Keratinocyte (primary cell): ENCODE data around the gene PIP4K2C. TPM values are rescaled to one million over a fixed set of nuclear protein-coding genes. Genes with fewer than 3 reads are reported as not detected.

Experiments used
- DNase-seq: peaks from one replicate; pipeline ENCODE4 v3.0.0-alpha.2; 2011; ENCODE audit warnings: low read depth, missing footprints, low spot score
- FAIRE-seq: peaks from 2 replicates; lab custom pipeline; 2011; peaks lifted over from hg19 to GRCh38; lab: Jason Lieb, UNC
- H2AFZ ChIP-seq: 2 replicates; pipeline ENCODE4 v1.6.0; 2012; ENCODE audit warnings: low read length, control low read depth, inconsistent platforms; ENCODE audit not compliant: control insufficient read depth
- H3K27ac ChIP-seq: 2 replicates; pipeline ENCODE4 v1.5.1; 2011; ENCODE audit warnings: low read length; ENCODE audit not compliant: control insufficient read depth, insufficient read depth
- H3K27me3 ChIP-seq: 3 replicates; pipeline ENCODE4 v1.6.0; 2011; ENCODE audit warnings: low read length; ENCODE audit not compliant: control insufficient read depth, insufficient read depth; ENCODE audit errors: extremely low read depth
- H3K36me3 ChIP-seq, 2 experiments: 2 replicates in 1 of 2; 3 replicates in 1 of 2; pipeline ENCODE4 v1.5.1; 2011; ENCODE audit warnings: low read length in 2 of 2, mild to moderate bottlenecking in 1 of 2; ENCODE audit not compliant: control insufficient read depth in 2 of 2, insufficient read depth in 2 of 2; ENCODE audit errors: extremely low read depth in 1 of 2
- H3K4me1 ChIP-seq: 3 replicates; pipeline ENCODE4 v1.5.1; 2011; ENCODE audit warnings: low read length; ENCODE audit not compliant: control insufficient read depth, insufficient read depth; ENCODE audit errors: extremely low read depth
- H3K4me2 ChIP-seq: 3 replicates; pipeline ENCODE4 v1.6.0; 2011; ENCODE audit warnings: low read depth, low read length; ENCODE audit not compliant: control insufficient read depth, insufficient read depth; ENCODE audit errors: extremely low read depth
- H3K4me3 ChIP-seq, 3 experiments: fragments of 200-600 bp in 1 of 3; sonication (generic) in 1 of 3; 2 replicates in 2 of 3; 3 replicates in 1 of 3; pipeline ENCODE4 v1.5.1; 2011 to 2016; ENCODE audit warnings: low read length in 3 of 3, mild to moderate bottlenecking in 3 of 3, control low read depth in 2 of 3, inconsistent platforms in 1 of 3, low read depth in 1 of 3, mixed read lengths in 1 of 3, mixed run types in 1 of 3, moderate library complexity in 1 of 3; ENCODE audit not compliant: control insufficient read depth in 2 of 3, insufficient read depth in 2 of 3; ENCODE audit errors: extremely low read depth in 1 of 3
- H3K79me2 ChIP-seq: 2 replicates; pipeline ENCODE4 v1.6.0; 2012; ENCODE audit warnings: low read length; ENCODE audit not compliant: control insufficient read depth, insufficient read depth
- H3K9ac ChIP-seq: 3 replicates; pipeline ENCODE4 v1.6.0; 2011; ENCODE audit warnings: low read length; ENCODE audit not compliant: control insufficient read depth, insufficient read depth; ENCODE audit errors: extremely low read depth
- H3K9me1 ChIP-seq: 3 replicates; pipeline ENCODE4 v1.6.0; 2011; ENCODE audit warnings: low read length; ENCODE audit not compliant: control insufficient read depth, insufficient read depth; ENCODE audit errors: extremely low read depth
- H3K9me3 ChIP-seq: 2 replicates; pipeline ENCODE4 v1.5.1; 2012; ENCODE audit warnings: low read depth, low read length; ENCODE audit not compliant: control insufficient read depth
- H4K20me1 ChIP-seq: 3 replicates; pipeline ENCODE4 v1.6.0; 2011; ENCODE audit warnings: low read length; ENCODE audit not compliant: control insufficient read depth, insufficient read depth; ENCODE audit errors: extremely low read depth
- CTCF ChIP-seq, 3 experiments: IDR thresholded peaks in 1 of 3; conservative IDR thresholded peaks in 1 of 3; optimal IDR thresholded peaks in 1 of 3; 2 replicates in 2 of 3; 3 replicates in 1 of 3; pipeline versions ENCODE3 to v1.5.1; 2011; ENCODE audit warnings: low read length in 3 of 3, mild to moderate bottlenecking in 3 of 3, moderate library complexity in 2 of 3, control low read depth in 1 of 3, inconsistent platforms in 1 of 3; ENCODE audit not compliant: insufficient read depth in 2 of 3; ENCODE audit errors: extremely low read depth in 1 of 3
- EZH2 ChIP-seq: IDR thresholded peaks from one replicate; pipeline ENCODE4 v1.6.1; 2012; ENCODE audit warnings: inconsistent platforms, mild to moderate bottlenecking, low read length, moderate library complexity
- dilution Hi-C: fragments of 300-500 bp; cut with MboI; formaldehyde crosslinking; loops from one replicate; pipeline ENCODE4 v1.7.0; 2020; ENCODE audit warnings: low sequenced_read_pairs; ENCODE audit not compliant: extremely low pct_ligation_motif_present
- polyA plus RNA-seq, 5 experiments: library from polyadenylated mRNA; depleted of rRNA in 3 of 5; stranded (reverse) in 3 of 5; stranded (forward) in 1 of 5; unstranded in 1 of 5; fragments of >200 nt; gene quantifications; 1 replicate in 1 of 5; 2 replicates in 3 of 5; 3 replicates in 1 of 5; pipeline versions ENCODE4 v1.2.1 to v1.2.3, GENCODE V29; 2011 to 2012; ENCODE audit warnings: missing spikeins in 2 of 5, low read depth in 1 of 5, low replicate concordance in 1 of 5

The PIP4K2C gene
- polyA plus RNA-seq, 1 donor (not counting 4 experiments of a cell fraction or from before 2014, with no cell fraction given) = 93.6 TPM

- peak overlapping the region; percentile 100 for H3K4me2 ChIP-seq
- no peaks in the 10 kb centered on the region for H3K9me3 ChIP-seq
- H4K20me1 ChIP-seq = no peaks in the 10 kb centered on the region
- H3K9ac ChIP-seq = peak overlapping the region; percentile 92
- FAIRE-seq (no peak), DNase-seq (no peak)
- H2AFZ ChIP-seq = peak overlapping the region; percentile 78
- peaks cover 4 to 6% of the 10 kb centered on the region in 2 experiments for H3K36me3 ChIP-seq
- peak overlapping the region; percentile 86 to 87 (median 86) for H3K4me3 ChIP-seq
- TF ChIP-seq CTCF (optimal IDR thresholded peaks at IDR 0.05 in 1 of 3, IDR thresholded peaks at IDR 0.05 in 1 of 3, conservative IDR thresholded peaks at IDR 0.05 in 1 of 3; ENCODE audit: extremely low read depth in 1 of 3, insufficient read depth in 2 of 3, low read length in 3 of 3) = no peak
- TF ChIP-seq EZH2 = no peak
- H3K27me3 ChIP-seq = peaks cover 8% of the 10 kb centered on the region
- peaks cover 6% of the 10 kb centered on the region for H3K9me1 ChIP-seq
- H3K27ac ChIP-seq = peak overlapping the region; percentile 83
- dilution Hi-C loops = loop anchor here (25.0 kb wide), 1 partner anchor 147 kb away; the partner anchor contains the start of genes AGAP2 and TSPAN31
- peaks cover 22% of the 10 kb centered on the region for H3K79me2 ChIP-seq
- peaks cover 22% of the 10 kb centered on the region for H3K4me1 ChIP-seq
Measured at GRCh38 chr12:57590479-57590863, 521 bp upstream of the PIP4K2C start.

GRCh38 chr12:57591782-57592325 is 862 bp downstream of the PIP4K2C start:
- peak overlapping the region; percentile 100 for H3K4me2 ChIP-seq
- no peak for DNase-seq
- FAIRE-seq = peak; percentile 26
- H2AFZ ChIP-seq = peak overlapping the region; percentile 93
- H3K4me1 ChIP-seq = peaks cover 22% of the 10 kb centered on the region
- dilution Hi-C loops = loop anchor here (25.0 kb wide), 1 partner anchor 145 kb away; the partner anchor contains the start of genes AGAP2 and TSPAN31
- peaks cover 11 to 15% of the 10 kb centered on the region in 2 experiments for H3K36me3 ChIP-seq
- peaks cover 22% of the 10 kb centered on the region for H3K79me2 ChIP-seq
- peaks cover 6% of the 10 kb centered on the region for H3K9me1 ChIP-seq
- no peaks in the 10 kb centered on the region for H3K9me3 ChIP-seq
- peak overlapping the region; percentile 83 for H3K27ac ChIP-seq
- peak overlapping the region; percentile 92 for H3K9ac ChIP-seq
- H3K27me3 ChIP-seq = peaks cover 7% of the 10 kb centered on the region
- TF ChIP-seq EZH2 (no peak), CTCF (optimal IDR thresholded peaks at IDR 0.05 in 1 of 3, IDR thresholded peaks at IDR 0.05 in 1 of 3, conservative IDR thresholded peaks at IDR 0.05 in 1 of 3; ENCODE audit: extremely low read depth in 1 of 3, insufficient read depth in 2 of 3, low read length in 3 of 3) (no peak)
- H4K20me1 ChIP-seq = no peaks in the 10 kb centered on the region
- peak overlapping the region; percentile 86 to 87 (median 86) for H3K4me3 ChIP-seq
